Adipocyte (in vitro differentiated cells): ENCODE data around the gene CYBRD1.
A peak's percentile ranks its signal among the peaks of the same experiment; 100 is the strongest.

ENCODE experiments used
- DNase-seq: peaks from one replicate; pipeline ENCODE4 v3.0.0-alpha.2; 2015; ENCODE audit warnings: low read depth
- H3K27me3 ChIP-seq: replicated peaks from 2 replicates; pipeline ENCODE4 v1.7.0; 2013; ENCODE audit warnings: mild to moderate bottlenecking, low read length, moderate library complexity; ENCODE audit not compliant: control insufficient read depth, insufficient read depth
- H3K36me3 ChIP-seq: 2 replicates; pipeline ENCODE4 v1.7.0; 2013; ENCODE audit warnings: low read length, mild to moderate bottlenecking, moderate library complexity; ENCODE audit not compliant: control insufficient read depth, insufficient read depth, severe bottlenecking
- H3K4me1 ChIP-seq: 2 replicates; pipeline ENCODE4 v1.7.0; 2013; ENCODE audit warnings: mild to moderate bottlenecking, low read length, moderate library complexity; ENCODE audit not compliant: control insufficient read depth, insufficient read depth
- H3K4me3 ChIP-seq: 2 replicates; pipeline ENCODE4 v1.7.0; 2013; ENCODE audit warnings: mild to moderate bottlenecking, low read length, moderate library complexity
- H3K9ac ChIP-seq: 2 replicates; pipeline ENCODE4 v1.7.0; 2013; ENCODE audit warnings: mild to moderate bottlenecking, low read length, moderate library complexity
- H3K9me3 ChIP-seq: 2 replicates; pipeline ENCODE4 v1.7.0; 2013; ENCODE audit warnings: mild to moderate bottlenecking, low read length, moderate library complexity; ENCODE audit not compliant: control insufficient read depth

The CYBRD1 gene

GRCh38 chr2:171554991-171555615, 32.8 kb downstream of the CYBRD1 start:
- Histone ChIP-seq H3K9ac (no peak overlapping the region), H3K4me1 (peaks cover 10% of the 10 kb centered on the region)
- no peak for DNase-seq

GRCh38 chr2:171557363-171557762, 35.1 kb downstream of the CYBRD1 start:
- peaks cover 10% of the 10 kb centered on the region for H3K4me1 ChIP-seq
- H3K27me3 ChIP-seq: no peaks in the 10 kb centered on the region
- DNase-seq: no peak

More at GRCh38 chr2:171554991-171555615, 32.8 kb downstream of the CYBRD1 start:
- Histone ChIP-seq H3K27me3 (no peaks in the 10 kb centered on the region), H3K36me3 (peaks cover 65% of the 10 kb centered on the region), H3K4me3 (no peak overlapping the region), H3K9me3 (no peaks in the 10 kb centered on the region)

GRCh38 chr2:171563301-171563700, 41.0 kb downstream of the CYBRD1 start:
- Histone ChIP-seq H3K4me3 (no peak overlapping the region), H3K27me3 (no peaks in the 10 kb centered on the region), H3K9ac (no peak overlapping the region), H3K36me3 (no peaks in the 10 kb centered on the region), H3K9me3 (no peaks in the 10 kb centered on the region), H3K4me1 (peaks cover 4% of the 10 kb centered on the region)
- DNase-seq: no peak

More at GRCh38 chr2:171557363-171557762, 35.1 kb downstream of the CYBRD1 start:
- Histone ChIP-seq H3K4me3 (no peak overlapping the region), H3K9ac (no peak overlapping the region), H3K36me3 (peaks cover 48% of the 10 kb centered on the region), H3K9me3 (no peaks in the 10 kb centered on the region)

GRCh38 chr2:171564463-171564862, 42.2 kb downstream of the CYBRD1 start:
- no peaks in the 10 kb centered on the region for H3K36me3 ChIP-seq
- H3K9ac ChIP-seq: no peak overlapping the region
- H3K9me3 ChIP-seq: no peaks in the 10 kb centered on the region
- H3K4me3 ChIP-seq: no peak overlapping the region
- DNase-seq: no peak
- H3K4me1 ChIP-seq: peaks cover 4% of the 10 kb centered on the region
- H3K27me3 ChIP-seq: no peaks in the 10 kb centered on the region

GRCh38 chr2:171566057-171566456, 43.8 kb downstream of the CYBRD1 start:
- no peak for DNase-seq
- Histone ChIP-seq H3K4me3 (no peak overlapping the region), H3K9ac (no peak overlapping the region), H3K4me1 (peaks cover 4% of the 10 kb centered on the region), H3K36me3 (no peaks in the 10 kb centered on the region), H3K27me3 (no peaks in the 10 kb centered on the region), H3K9me3 (no peaks in the 10 kb centered on the region)

GRCh38 chr2:171566753-171567152, 44.5 kb downstream of the CYBRD1 start:
- Histone ChIP-seq H3K9ac (no peak overlapping the region), H3K4me3 (no peak overlapping the region), H3K9me3 (no peaks in the 10 kb centered on the region), H3K36me3 (no peaks in the 10 kb centered on the region), H3K27me3 (peaks cover 2% of the 10 kb centered on the region), H3K4me1 (peaks cover 4% of the 10 kb centered on the region)
- DNase-seq: no peak

GRCh38 chr2:171568089-171568488, 45.8 kb downstream of the CYBRD1 start:
- H3K9me3 ChIP-seq: no peaks in the 10 kb centered on the region
- H3K4me1 ChIP-seq: peaks cover 4% of the 10 kb centered on the region
- H3K36me3 ChIP-seq: no peaks in the 10 kb centered on the region
- H3K9ac ChIP-seq: no peak overlapping the region
- H3K27me3 ChIP-seq: peaks cover 2% of the 10 kb centered on the region
- peak; percentile 25 for DNase-seq
- H3K4me3 ChIP-seq: no peak overlapping the region

GRCh38 chr2:171571721-171572120, 49.4 kb downstream of the CYBRD1 start:
- Histone ChIP-seq H3K4me1 (no peaks in the 10 kb centered on the region), H3K4me3 (no peak overlapping the region), H3K9ac (no peak overlapping the region), H3K9me3 (no peaks in the 10 kb centered on the region), H3K27me3 (peaks cover 2% of the 10 kb centered on the region), H3K36me3 (no peaks in the 10 kb centered on the region)
- no peak for DNase-seq

- no peaks in the 10 kb centered on the region for H3K36me3 ChIP-seq
- H3K9ac ChIP-seq: peak overlapping the region; percentile 55
- no peaks in the 10 kb centered on the region for H3K9me3 ChIP-seq
- H3K27me3 ChIP-seq: peaks cover 2% of the 10 kb centered on the region
- DNase-seq: peak; percentile 91
- H3K4me3 ChIP-seq: peak overlapping the region; percentile 46
- H3K4me1 ChIP-seq: no peaks in the 10 kb centered on the region
These were observed 52.0 kb downstream of the CYBRD1 start for GRCh38 chr2:171574149-171574795.

GRCh38 chr2:171575606-171576005, 53.3 kb downstream of the CYBRD1 start:
- Histone ChIP-seq H3K4me1 (no peaks in the 10 kb centered on the region), H3K27me3 (peaks cover 2% of the 10 kb centered on the region), H3K4me3 (no peak overlapping the region), H3K9ac (no peak overlapping the region), H3K9me3 (no peaks in the 10 kb centered on the region), H3K36me3 (no peaks in the 10 kb centered on the region)
- no peak for DNase-seq

- no peak for DNase-seq
- Histone ChIP-seq H3K4me1 (no peaks in the 10 kb centered on the region), H3K9me3 (no peaks in the 10 kb centered on the region), H3K27me3 (no peaks in the 10 kb centered on the region), H3K36me3 (no peaks in the 10 kb centered on the region), H3K9ac (no peak overlapping the region), H3K4me3 (no peak overlapping the region)
These were observed 56.0 kb downstream of the CYBRD1 start for GRCh38 chr2:171578127-171578803.
